Hippocampal formation (tissue), 2 donors: ENCODE data around the gene SLCO4A1.

ENCODE experiments used
- DNase-seq, 2 donors: peaks; one replicate each; lab custom pipeline; 2025; lab: John Stamatoyannopoulos, UW

The SLCO4A1 gene, protein sequence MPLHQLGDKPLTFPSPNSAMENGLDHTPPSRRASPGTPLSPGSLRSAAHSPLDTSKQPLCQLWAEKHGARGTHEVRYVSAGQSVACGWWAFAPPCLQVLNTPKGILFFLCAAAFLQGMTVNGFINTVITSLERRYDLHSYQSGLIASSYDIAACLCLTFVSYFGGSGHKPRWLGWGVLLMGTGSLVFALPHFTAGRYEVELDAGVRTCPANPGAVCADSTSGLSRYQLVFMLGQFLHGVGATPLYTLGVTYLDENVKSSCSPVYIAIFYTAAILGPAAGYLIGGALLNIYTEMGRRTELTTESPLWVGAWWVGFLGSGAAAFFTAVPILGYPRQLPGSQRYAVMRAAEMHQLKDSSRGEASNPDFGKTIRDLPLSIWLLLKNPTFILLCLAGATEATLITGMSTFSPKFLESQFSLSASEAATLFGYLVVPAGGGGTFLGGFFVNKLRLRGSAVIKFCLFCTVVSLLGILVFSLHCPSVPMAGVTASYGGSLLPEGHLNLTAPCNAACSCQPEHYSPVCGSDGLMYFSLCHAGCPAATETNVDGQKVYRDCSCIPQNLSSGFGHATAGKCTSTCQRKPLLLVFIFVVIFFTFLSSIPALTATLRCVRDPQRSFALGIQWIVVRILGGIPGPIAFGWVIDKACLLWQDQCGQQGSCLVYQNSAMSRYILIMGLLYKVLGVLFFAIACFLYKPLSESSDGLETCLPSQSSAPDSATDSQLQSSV

DNA sequence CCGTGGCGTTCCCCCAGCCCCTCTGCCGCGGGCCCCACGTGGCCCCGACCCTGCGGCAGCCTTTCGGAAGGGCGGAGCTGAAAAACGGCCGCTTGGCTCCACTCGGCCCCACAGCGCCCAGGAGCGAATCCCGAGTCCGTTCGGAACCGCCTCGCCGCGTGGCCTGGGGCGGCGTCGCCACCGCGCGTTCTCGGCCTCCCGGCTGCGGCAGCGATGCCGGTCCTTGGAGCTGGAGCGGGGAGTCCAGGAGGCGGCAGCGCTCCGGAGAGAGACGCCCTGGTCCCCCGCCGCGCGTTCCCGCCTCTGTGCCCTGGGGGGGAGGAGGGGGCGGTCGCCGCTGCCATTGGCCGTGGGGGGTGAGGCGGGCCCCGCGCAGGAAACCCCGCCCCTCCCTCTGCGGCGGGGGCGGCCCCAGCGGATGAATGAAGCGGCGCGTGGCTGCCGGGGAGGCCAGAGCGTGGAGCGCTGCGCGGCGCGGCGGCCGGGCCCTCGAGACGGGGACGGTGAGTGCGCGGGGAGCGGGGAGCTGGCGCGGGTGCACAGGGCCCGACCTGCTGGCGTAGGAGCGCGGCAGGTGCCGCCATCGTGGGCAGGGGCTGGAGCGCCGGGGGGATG lies at the start of gene SLCO4A1:
SLCO4A1 (plus strand) TSS at position 453 of the 615 bp plus-strand sequence. CDS start 13,952 bp downstream, outside the sequence.
- peak; percentile 35 to 52 for DNase-seq

DNA sequence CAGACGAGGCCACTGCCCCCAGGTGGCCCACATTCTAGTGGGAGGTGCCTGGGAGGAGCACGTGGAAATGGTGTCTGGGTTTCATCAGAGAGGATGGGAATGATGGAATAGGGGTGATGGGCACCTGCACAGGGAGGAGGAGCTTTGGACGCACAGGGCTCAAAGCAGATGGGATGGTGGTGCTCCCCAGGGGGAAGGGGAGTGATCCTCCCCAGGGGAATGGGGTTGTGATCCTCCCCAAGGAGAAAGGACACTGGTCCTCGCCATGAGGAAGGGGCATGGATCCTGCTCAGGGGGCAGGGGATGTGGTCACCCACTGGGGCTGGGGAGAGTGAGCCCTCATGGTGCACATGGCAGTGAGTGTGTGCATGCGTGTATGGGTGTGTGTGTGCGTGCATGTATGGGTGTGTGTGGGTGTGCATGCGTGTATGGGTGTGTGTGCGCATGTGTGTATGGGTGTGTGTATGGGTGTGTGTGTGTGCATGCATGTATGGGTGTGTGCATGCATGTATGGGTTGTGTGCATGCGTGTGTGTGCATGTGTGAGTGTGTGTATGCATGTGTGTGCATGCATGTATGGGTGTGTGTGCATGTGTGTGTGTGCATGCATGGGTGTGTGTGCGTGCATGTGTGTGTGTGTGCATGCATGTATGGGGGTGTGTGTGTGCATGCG lies 49.7 kb upstream of the SLCO4A1 start:
- no peak for DNase-seq

DNA sequence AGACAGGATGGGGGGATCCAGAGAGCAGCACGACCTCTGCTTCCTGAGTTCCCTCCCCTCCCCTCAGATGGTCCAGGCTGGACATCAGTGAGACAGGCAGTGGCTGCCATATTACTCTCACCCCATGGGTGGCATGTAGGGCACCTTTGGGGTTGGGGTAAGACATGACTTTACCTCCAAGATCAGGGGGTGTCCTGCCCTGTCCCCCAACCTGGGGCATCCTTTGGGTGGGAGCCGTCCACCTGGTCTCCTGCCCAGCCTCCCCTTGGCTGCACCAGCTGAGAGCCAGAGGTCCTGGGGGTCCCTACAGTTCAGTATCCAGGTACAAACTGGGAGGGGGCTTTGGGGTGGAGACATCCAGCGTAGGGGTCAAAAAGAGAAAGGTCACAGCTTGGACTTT lies 48.7 kb upstream of the SLCO4A1 start:
- DNase-seq = no peak

DNA sequence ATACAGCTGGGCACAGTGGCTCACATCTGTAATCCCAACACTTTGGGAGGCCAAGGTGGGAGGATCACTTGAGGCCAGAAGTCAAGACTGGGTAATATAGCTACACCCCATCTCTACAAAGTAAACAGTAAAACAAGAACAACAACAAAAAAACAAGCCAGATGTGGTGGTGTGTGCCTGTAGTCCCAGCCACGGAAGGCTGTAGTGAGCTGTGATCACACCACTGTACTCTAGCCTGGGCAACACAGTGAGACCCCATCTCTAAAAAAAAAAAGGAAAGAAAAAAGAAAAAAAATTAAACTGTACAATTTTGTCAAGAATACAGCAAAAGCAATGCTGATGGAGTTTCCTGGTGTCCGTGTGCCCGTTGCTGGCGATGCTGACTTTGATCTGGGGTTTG lies 47.2 kb upstream of the SLCO4A1 start:
- no peak for DNase-seq

DNA sequence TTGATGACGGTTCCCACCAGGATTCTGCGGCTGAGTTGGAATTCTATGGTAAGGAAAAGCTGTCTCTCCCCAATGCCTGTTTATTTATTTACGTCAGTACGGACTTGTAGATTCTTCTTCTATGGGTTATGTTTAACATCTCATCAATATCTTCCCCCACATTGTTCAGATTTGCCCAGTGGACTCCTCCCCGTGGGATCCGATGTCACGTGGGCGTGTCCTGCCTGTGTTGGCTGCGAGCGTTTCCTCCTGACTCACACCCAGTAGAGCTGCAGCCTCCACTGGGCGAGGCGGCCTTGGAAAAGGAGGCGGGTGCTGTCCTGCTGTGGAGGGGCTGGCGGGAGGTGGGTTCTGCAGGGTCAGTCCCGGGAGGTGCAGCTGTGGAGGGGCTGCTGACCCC lies 46.8 kb upstream of the SLCO4A1 start:
- DNase-seq = no peak

DNA sequence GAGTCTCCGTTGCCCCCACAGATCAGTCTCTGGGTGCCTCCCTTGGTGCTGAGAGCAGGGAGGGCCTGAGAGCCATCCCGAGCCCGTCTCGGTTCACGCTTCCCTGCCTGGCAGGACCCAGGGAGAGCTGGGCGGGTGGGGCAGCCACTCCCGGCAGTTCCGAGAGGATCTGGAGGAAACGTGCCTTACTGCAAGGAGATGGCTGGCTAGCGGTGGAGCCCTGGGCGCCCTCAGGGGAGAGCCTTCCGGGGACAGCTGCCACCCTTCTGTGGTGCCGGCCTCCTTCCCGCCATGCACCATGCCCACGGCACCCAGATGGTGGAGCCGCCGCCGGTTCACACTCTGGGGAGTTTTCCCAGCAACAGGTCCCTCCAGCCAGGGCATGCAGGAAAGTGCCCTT lies 45.8 kb upstream of the SLCO4A1 start:
- DNase-seq = no peak

DNA sequence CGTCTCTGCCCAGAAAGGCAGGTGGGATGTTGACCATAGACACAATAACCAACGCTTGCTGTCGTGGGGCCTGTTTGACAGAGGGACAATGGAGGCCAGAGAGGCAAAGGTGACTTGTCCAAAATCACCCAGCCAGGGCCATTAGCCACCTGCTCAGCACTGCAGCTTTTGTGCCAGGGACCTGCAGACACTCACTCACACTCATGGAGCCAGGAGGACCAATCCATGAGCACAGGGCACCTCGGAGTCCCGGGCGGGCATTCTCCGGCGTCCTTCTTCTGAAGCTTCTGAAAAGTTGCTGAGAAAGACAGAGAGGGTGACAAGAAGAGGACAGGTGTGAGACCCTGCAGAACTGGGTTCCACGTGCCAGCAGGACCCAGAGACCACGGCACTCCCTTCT lies 45.4 kb upstream of the SLCO4A1 start:
- no peak for DNase-seq

DNA sequence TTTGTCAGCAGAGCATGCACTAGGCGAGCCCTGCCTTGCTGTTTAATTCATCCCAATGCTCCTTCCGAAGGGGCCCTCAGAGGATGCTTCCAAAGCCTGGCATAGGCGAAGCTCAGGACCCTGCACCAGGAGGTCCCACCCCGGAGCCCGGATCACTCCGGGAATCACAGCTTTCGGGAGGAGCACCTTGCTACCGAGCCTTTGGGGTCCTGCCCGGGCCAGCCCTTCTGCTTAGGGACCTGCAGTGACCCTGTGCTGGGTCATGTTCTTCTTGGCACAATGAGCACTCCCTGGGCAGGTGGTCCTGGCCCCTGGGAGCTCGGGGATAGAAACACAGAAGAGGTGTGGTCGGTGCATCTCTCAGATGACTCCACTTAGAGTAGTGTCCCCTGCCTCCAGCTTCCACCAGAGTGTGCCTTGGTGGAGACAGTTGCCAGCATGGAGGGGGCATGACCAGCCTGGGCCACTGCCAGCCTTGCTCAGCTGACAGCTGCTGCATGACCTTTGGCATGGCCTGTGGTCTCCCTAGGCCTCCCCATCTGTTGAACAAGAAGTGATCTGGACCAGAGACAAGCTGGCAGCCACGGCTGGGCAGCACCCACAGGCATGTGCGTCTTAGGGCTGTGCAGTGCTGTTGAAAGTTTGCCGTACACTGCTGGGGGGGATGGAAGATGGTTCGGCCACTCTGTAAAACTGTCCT lies 44.7 kb upstream of the SLCO4A1 start:
- DNase-seq = no peak

DNA sequence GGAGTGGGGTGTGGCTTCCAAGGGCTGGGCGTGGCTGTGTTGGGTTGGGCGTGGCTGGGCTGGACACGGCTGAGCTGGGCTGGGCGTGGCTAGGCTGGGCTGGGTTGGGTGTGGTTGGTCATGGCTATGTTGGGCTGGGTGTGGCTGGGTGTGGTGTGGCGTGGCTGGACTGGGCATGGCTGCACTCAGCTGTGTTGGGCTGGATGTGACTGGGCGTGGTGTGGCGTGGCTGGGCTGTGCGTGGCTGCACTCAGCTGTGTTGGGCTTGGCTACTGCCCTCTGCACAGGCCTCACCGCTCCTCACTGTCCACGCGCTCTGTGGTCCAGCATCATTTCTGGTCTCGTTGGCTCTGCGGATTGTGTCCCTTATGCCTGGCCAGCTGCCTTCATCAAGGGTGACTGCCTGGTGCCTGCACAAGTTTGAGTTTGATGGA lies 43.5 kb upstream of the SLCO4A1 start:
- no peak for DNase-seq

DNA sequence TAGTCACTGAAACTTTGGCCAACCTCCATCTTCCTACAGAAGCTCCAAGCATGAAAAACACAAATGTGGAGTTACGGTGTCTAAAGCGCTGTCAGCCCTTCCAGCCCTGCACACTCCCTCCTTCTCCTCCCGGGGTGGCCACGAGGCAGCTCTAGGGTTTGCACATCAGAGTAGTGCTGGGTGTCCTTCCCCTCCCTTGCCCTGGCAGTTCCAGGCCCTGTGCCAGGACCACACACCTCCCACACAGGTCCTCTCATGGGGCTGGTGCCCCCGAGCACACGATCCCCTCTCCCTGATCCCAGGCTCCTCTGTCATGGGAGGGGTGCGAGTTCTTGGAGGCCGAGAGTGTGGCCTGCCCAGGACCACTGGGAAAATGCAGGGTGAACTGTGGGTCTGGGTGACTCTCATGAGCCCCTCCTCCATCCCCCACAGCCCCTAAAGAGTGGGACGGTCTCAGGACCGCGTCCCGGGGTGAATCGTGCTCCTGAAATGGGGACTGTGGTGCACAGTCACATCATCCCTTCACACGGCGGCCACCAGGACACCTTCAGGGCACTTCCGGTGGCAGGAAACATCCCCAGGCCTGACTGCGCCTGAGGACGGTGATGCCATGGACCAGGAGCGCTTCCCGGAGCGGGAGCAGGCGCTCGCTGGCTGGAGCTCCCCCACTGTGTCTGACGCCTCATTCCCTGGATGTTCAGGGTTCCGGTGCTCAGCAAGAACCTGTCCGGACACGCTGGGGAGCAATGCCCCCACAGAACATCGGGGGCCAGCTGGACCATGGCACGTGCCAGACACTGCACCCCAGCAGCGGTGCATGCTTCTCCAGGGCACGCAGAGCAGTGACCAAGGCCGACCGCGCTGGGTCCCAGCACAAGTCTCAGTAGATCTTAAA lies 42.8 kb upstream of the SLCO4A1 start:
- no peak for DNase-seq

DNA sequence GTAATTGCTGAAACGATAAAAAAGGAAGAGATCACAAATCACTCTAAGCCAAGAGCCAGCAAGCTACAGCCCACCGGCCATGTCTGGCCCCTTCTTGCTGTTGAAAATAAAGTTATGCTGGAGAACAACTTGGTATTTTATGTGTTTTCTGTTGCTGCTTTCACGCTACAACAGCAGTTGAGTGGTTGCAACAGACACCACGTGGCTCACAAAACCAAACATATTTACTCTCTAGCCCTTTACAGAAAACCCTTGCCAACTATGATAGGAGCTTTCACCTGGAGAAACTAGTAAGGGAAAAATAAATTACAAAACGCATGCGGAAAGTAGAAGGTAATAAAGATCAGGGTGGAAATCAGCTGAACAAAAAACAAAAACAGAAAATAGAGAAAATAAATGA lies 41.1 kb upstream of the SLCO4A1 start:
- no peak for DNase-seq

DNA sequence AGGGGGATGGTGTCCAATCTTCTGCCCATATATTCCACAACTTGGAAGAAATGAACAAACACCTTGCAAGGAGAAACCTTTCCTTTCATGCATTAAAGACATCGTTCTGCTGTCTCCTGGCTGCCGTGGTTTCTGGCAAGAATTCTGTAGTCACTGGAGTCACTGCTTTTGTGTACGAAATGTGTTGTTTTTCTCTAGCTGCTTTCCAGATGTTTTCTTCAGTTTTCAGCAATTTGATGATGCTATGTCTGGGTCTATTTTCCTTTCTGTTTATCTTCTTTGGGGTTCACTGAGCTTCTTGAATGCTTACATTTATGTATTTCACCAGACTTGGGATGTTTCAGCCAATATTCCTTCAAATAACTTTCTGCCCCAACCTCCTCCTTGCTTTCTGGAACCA lies 40.6 kb upstream of the SLCO4A1 start:
- DNase-seq = no peak

DNA sequence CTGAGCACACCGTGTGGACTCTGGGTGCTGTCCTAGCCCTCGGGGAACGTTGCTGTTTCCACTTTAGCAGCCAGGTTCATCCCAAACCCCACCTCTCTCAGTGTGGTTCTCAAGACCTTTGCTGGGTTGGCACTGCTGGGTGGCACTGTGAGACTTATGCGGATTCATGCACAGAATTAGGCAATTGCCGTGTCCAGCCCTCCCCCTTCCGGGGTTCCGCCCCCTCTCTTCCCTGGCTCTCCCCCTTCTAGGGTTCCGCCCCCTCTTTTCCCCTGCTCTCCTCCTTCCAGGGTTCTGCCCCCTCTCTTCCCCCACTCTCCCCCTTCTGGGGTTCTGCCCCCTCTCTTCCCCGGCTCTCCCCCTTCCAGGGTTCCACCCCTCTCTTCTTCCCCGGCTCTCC lies 39.8 kb upstream of the SLCO4A1 start:
- no peak for DNase-seq

DNA sequence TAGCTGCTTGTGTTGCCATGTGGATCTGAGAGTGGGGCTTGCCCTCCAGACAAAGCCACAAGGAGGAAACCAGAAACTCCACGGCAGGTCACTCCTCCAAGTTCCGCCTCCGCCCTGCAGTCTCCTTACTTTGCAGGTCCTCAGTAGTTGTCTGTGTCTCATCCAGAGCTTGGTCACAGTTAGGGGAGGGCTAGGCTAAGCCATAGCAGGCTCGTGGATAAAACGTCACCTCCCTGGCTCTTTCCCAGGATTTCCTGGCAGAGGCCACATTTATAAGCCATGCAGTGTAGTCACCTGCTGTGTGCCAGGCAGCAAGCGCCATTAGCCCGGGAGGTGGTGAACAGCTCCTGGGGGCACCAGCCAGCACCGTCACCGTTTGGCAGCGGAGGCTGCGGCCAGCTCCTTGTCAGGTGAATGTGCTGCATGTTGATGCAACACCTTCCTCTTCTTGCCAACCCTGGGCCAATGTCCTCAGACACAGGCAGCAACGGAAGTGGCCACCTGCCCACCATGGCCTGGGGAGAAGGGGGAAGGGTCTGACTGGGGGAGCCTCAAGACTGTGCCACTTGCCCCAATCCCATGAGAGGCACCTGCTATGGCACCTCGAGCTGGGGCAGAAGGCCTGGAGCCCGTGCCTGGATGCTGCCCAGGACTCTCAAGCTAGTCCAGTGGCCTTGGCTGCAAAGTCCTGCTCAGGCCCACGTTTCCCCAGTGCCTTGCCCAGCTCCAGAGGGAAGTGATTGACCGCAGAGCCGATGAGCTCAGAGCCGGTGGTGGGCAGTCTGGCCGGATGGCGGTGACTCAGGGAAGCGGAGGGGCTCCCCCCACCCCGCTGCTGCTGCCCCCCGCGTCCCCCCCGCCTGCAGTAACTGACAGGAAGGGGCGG lies 39.0 kb upstream of the SLCO4A1 start:
- DNase-seq = no peak

DNA sequence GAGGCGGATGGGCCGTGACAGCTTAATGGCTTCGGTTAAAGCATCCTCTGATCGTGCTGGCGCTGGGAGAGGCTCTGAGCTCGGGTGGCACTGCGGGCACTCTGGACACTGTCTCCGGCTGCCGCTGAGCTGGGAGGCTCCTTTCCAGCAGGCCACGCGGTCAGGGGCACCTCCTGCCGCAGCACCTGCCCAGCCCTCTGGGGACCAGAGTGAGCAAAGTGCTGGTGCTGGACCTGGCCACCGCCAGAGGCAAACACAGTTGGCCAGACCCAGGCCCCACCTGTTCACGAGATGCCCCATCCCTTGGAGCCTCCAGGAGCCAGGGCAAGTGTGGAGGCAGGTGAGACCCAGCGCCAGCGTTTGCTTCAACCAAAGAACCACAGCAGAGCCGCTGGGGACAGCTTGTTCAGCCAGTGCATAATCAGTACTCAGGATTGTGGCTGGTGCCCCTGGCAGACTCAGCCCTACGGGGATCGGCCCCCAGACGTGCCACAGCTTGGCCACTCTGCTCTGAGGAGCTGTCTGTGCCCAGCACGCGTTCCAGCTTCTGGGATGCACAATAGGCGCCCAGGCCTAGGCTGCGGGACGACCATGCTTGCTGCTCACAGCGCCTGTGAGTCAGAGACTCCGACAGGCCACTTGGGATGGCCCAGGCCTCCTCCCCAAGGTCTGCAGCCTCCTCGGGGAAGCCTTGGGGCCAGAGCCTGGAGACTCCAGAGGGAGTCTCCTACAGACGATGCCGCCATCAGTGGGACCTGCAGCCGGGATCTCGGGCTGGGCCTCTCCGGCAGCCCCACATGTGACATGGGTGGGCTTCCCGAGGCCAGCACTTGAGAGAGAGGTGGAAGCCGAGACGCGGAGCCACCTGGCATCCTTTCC lies 38.2 kb upstream of the SLCO4A1 start:
- DNase-seq = no peak

DNA sequence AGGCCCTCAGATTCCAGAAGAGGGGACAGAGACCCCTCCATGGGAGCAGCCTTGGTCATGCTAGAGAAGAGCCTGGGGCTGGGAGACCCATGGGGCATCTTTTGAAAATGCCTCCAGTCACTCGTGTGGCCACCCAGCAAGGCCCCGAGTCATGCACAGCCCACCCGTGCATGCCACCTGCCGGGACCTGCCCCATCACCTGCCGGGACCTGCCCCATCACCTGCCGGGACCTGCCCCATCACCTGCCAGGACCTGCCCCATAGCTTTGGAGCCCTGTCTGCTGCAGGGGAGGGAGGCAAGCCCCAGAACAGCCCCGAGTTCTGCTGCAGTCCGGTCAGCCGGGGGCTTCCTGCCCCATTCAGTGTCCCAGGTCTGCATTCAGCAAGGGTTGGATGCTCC lies 37.5 kb upstream of the SLCO4A1 start:
- no peak for DNase-seq

DNA sequence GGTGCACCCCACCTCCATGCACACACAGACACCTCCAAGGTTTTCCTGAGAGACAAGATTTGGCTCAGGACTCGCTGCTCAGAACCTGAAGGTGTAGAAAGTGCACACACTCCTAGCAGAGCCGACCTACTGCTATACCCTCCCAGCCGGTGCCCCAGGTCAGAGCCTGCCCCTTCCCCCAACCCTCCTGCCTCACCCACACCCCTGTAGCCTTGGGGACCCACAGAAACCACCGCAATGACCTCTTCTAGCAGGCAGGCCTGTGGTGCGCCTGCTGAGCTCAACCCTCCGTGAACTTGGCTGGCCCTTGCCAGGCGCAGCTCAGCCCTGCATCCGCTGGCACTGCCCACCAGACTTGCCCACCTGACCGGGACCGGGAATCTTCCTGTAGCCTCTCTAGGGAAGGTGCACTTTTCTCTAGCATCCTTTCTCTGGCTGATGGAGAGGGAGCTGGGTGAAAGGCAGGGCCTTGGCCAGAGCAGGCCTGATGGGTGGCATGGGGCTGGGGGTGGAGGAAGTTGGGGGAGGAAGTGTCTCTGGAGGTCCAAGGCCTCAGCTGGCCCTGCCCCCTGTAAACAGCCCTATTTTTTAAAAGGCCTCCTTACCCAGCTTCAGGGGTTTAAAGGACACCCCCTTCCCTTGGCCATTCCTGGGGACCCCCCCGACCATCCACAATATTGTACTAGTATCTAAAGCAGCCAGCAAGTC lies 36.9 kb upstream of the SLCO4A1 start:
- DNase-seq = no peak

DNA sequence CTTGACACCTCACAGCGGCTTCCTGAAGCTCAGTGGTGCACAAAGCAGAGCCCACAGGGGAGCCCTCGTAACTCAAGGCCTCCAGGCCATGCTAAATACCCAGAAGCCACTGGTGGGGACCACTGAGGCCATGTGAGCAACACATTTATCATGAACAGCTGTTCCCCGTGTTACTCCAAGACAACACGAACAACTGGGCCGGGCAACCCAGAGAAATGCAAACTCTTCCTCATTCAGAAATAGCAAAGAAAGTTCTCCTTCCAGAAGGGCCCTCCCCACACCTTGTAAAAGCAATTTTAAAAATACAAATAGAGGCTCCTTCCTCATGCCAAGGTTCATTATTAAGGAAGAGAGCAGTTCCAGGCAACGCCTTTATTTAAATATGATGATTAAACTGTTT lies 36.3 kb upstream of the SLCO4A1 start:
- DNase-seq = no peak
